SK-N-SH treated with all-trans-retinoic acid at 6 μM for 48 hours (cell line): ENCODE measurements around the gene PAEP.

Experiments used
- CREB5 ChIP-seq: fragments of 250-450 bp; sonication (Bioruptor Pico); IDR thresholded peaks from 2 replicates; pipeline ENCODE4 v1.5.1; 2020; ENCODE audit warnings: low read depth, mild to moderate bottlenecking, moderate library complexity
- ISL1 ChIP-seq: fragments of 250-450 bp; sonication (Bioruptor Pico); IDR thresholded peaks from 2 replicates; pipeline ENCODE4 v2.1.2; 2022; ENCODE audit warnings: mild to moderate bottlenecking, moderate library complexity
- POU6F1 ChIP-seq: fragments of 250-450 bp; sonication (Bioruptor Pico); IDR thresholded peaks from 2 replicates; pipeline ENCODE4 v1.8.0; 2021; ENCODE audit warnings: low read depth, mild to moderate bottlenecking, moderate library complexity, borderline replicate concordance
- TSHZ2 ChIP-seq: fragments of 250-450 bp; sonication (Bioruptor Pico); IDR thresholded peaks from 2 replicates; pipeline ENCODE4 v1.5.0; 2020; ENCODE audit warnings: mild to moderate bottlenecking, moderate library complexity

GRCh38 chr9:135614821-135615665, 53.5 kb downstream of the PAEP start:
- TF ChIP-seq TSHZ2 (no peak), ISL1 (CRISPR knock-in tag) (no peak), CREB5 (CRISPR knock-in tag) (no peak), POU6F1 (CRISPR knock-in tag) (no peak)
